ENCODE results near the gene DONSON.

Gene DONSON

DNA sequence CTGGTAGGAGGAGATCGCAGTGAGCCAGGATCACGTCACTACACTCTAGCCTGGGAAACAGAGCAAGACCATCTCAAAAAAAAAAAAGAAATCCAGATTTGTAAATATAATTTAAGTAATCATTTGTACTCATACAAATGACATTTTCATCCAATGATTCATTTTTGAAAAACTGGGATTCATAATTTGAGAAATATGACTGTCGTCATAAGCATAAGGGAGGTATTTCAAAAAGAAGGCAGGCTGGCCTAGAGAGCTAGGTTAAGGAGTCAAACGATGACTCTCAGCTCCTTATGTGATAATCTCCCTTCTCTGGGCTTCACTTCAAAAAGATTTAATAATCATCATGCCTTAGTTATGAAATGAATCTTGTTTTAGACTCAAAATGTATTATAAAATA is 48.9 kb downstream of the DONSON start:
- H3F3A ChIP-seq (ENCODE audit: insufficient read depth): peaks cover 30% of the 10 kb centered on the region
- H4K20me1 ChIP-seq (ENCODE audit: low read depth, low read length): peaks cover 12% of the 10 kb centered on the region
- peaks cover 38% of the 10 kb centered on the region for H3K36me3 ChIP-seq (ENCODE audit: low read length)
- peak overlapping the region; percentile 73 for H3K4me2 ChIP-seq (ENCODE audit: low read depth, low read length, poor library complexity, severe bottlenecking)
- H3K79me2 ChIP-seq (ENCODE audit: insufficient read depth, low read length): peaks cover 72% of the 10 kb centered on the region
- TF ChIP-seq EZH2phosphoT487 (conservative IDR thresholded peaks at IDR 0.05; ENCODE audit: low read length): no peak
- TF ChIP-seq, protein P1, sequence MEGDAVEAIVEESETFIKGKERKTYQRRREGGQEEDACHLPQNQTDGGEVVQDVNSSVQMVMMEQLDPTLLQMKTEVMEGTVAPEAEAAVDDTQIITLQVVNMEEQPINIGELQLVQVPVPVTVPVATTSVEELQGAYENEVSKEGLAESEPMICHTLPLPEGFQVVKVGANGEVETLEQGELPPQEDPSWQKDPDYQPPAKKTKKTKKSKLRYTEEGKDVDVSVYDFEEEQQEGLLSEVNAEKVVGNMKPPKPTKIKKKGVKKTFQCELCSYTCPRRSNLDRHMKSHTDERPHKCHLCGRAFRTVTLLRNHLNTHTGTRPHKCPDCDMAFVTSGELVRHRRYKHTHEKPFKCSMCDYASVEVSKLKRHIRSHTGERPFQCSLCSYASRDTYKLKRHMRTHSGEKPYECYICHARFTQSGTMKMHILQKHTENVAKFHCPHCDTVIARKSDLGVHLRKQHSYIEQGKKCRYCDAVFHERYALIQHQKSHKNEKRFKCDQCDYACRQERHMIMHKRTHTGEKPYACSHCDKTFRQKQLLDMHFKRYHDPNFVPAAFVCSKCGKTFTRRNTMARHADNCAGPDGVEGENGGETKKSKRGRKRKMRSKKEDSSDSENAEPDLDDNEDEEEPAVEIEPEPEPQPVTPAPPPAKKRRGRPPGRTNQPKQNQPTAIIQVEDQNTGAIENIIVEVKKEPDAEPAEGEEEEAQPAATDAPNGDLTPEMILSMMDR (IDR thresholded peaks at IDR 0.05; ENCODE audit: insufficient read depth, low read length, poor library complexity, severe bottlenecking): no peak
- no peak overlapping the region for H3K4me3 ChIP-seq (ENCODE audit: insufficient read depth, low read length, poor library complexity, severe bottlenecking)
- H3K9me2 ChIP-seq (replicated peaks; ENCODE audit: insufficient read depth, low read length): no peaks in the 10 kb centered on the region
- no peaks in the 10 kb centered on the region for H3K9me3 ChIP-seq (ENCODE audit: insufficient read depth, low read length)
- H3K9ac ChIP-seq (ENCODE audit: low read length): no peak overlapping the region
- no peak overlapping the region for H3K27ac ChIP-seq (ENCODE audit: low read depth, low read length)
- H3K27me3 ChIP-seq (ENCODE audit: low read length): no peaks in the 10 kb centered on the region
- H2AFZ ChIP-seq (ENCODE audit: low read depth, low read length, severe bottlenecking): no peak overlapping the region

- Histone ChIP-seq H3K79me2 (ENCODE audit: insufficient read depth, low read length) (peaks cover 54% of the 10 kb centered on the region), H3K9me2 (replicated peaks; ENCODE audit: insufficient read depth, low read length) (no peaks in the 10 kb centered on the region), H3K27me3 (ENCODE audit: low read length) (no peaks in the 10 kb centered on the region), H3K9me3 (ENCODE audit: insufficient read depth, low read length) (no peaks in the 10 kb centered on the region), H3K9ac (ENCODE audit: low read length) (no peak overlapping the region), H4K20me1 (ENCODE audit: low read depth, low read length) (no peaks in the 10 kb centered on the region), H3K27ac (ENCODE audit: low read depth, low read length) (no peak overlapping the region), H3K36me3 (ENCODE audit: low read length) (peaks cover 43% of the 10 kb centered on the region), H3K4me2 (ENCODE audit: low read depth, low read length, poor library complexity, severe bottlenecking) (no peak overlapping the region), H3K4me3 (ENCODE audit: insufficient read depth, low read length, poor library complexity, severe bottlenecking) (no peak overlapping the region), H2AFZ (ENCODE audit: low read depth, low read length, severe bottlenecking) (no peak overlapping the region), H3F3A (ENCODE audit: insufficient read depth) (peaks cover 21% of the 10 kb centered on the region)
- TF ChIP-seq EZH2phosphoT487 (conservative IDR thresholded peaks at IDR 0.05; ENCODE audit: low read length): no peak
- TF ChIP-seq, protein P1 (IDR thresholded peaks at IDR 0.05; ENCODE audit: insufficient read depth, low read length, poor library complexity, severe bottlenecking): no peak
These were observed 51.3 kb downstream of the DONSON start for GRCh38 chr21:33537212-33537611.

DNA sequence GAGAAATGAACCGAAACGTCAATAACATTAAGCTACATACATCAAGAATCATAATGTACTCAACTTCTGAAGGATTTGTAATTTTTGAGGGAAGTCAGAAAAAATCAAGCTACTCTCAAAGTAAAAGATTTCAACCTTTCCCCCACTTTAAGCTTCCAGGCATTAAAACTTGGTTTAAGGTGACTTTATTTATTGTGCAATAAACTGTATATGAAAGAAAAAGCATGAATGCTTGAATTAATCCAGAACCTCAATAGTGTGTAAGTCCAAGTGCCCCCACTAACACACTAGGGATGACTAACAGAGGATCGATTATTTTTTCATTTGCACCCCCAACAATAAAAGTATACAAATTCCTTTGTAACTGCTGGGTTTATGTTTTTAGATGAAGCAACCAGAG is 57.5 kb downstream of the DONSON start:
- Histone ChIP-seq H3K27ac (ENCODE audit: low read depth, low read length) (no peak overlapping the region), H3K27me3 (ENCODE audit: low read length) (no peaks in the 10 kb centered on the region), H4K20me1 (ENCODE audit: low read depth, low read length) (no peaks in the 10 kb centered on the region), H3K9ac (ENCODE audit: low read length) (no peak overlapping the region), H3K9me2 (replicated peaks; ENCODE audit: insufficient read depth, low read length) (no peaks in the 10 kb centered on the region), H3K4me3 (ENCODE audit: insufficient read depth, low read length, poor library complexity, severe bottlenecking) (no peak overlapping the region), H3K79me2 (ENCODE audit: insufficient read depth, low read length) (0 out of 2 replicates have a peak, but pooled peaks cover under 1% of the 10 kb centered on the region), H2AFZ (ENCODE audit: low read depth, low read length, severe bottlenecking) (no peak overlapping the region), H3K36me3 (ENCODE audit: low read length) (peaks cover 68% of the 10 kb centered on the region), H3F3A (ENCODE audit: insufficient read depth) (no peaks in the 10 kb centered on the region), H3K4me2 (ENCODE audit: low read depth, low read length, poor library complexity, severe bottlenecking) (no peak overlapping the region), H3K9me3 (ENCODE audit: insufficient read depth, low read length) (no peaks in the 10 kb centered on the region)
- TF ChIP-seq, protein P1 (IDR thresholded peaks at IDR 0.05; ENCODE audit: insufficient read depth, low read length, poor library complexity, severe bottlenecking): no peak
- TF ChIP-seq EZH2phosphoT487 (conservative IDR thresholded peaks at IDR 0.05; ENCODE audit: low read length): no peak
